HG03066 (cell line): Measurements from ENCODE around the gene PIK3R6.

Experiments
- ATAC-seq: cut with Tn5 transposase; IDR thresholded peaks from one replicate; pipeline ENCODE4 v1.9.1; 2021; ENCODE audit warnings: low read depth; ENCODE audit not compliant: unreplicated experiment

The PIK3R6 gene

GRCh38 chr17:8800656-8801055 lies 66.8 kb downstream of the PIK3R6 start:
- ATAC-seq: no peak

- no peak for ATAC-seq
These were observed 67.8 kb downstream of the PIK3R6 start for GRCh38 chr17:8799570-8800212.

GRCh38 chr17:8798846-8799569 lies 68.5 kb downstream of the PIK3R6 start, which contains the start of gene MFSD6L:
Gene MFSD6L, minus strand, starts transcription at chr17:8799365. Its CDS starts 245 bp downstream, at chr17:8799120.
- ATAC-seq: no peak

GRCh38 chr17:8798176-8798845 lies 69.2 kb downstream of the PIK3R6 start:
- ATAC-seq: no peak

GRCh38 chr17:8797621-8798175 lies 69.8 kb downstream of the PIK3R6 start:
- no peak for ATAC-seq

- no peak for ATAC-seq
These were observed 72.8 kb downstream of the PIK3R6 start for GRCh38 chr17:8794636-8795035.

GRCh38 chr17:8793649-8794048 lies 73.8 kb downstream of the PIK3R6 start:
- no peak for ATAC-seq

- ATAC-seq: no peak
These were observed 74.8 kb downstream of the PIK3R6 start for GRCh38 chr17:8792646-8793045.

GRCh38 chr17:8791910-8792270 lies 75.6 kb downstream of the PIK3R6 start:
- ATAC-seq: no peak

- no peak for ATAC-seq
These were observed 76.1 kb downstream of the PIK3R6 start for GRCh38 chr17:8791248-8791909.

- ATAC-seq: no peak
These were observed 77.7 kb downstream of the PIK3R6 start for GRCh38 chr17:8789743-8790142.

- ATAC-seq: no peak
These were observed 78.5 kb downstream of the PIK3R6 start for GRCh38 chr17:8788998-8789397.

GRCh38 chr17:8785547-8786413 lies 81.7 kb downstream of the PIK3R6 start:
- no peak for ATAC-seq

- ATAC-seq: no peak
These were observed 85.3 kb downstream of the PIK3R6 start for GRCh38 chr17:8782176-8782575.

- ATAC-seq: no peak
These were observed 85.7 kb downstream of the PIK3R6 start for GRCh38 chr17:8781776-8782175.

GRCh38 chr17:8776881-8777280 lies 90.6 kb downstream of the PIK3R6 start:
- no peak for ATAC-seq

- no peak for ATAC-seq
These were observed 91.2 kb downstream of the PIK3R6 start for GRCh38 chr17:8776248-8776647.

GRCh38 chr17:8766731-8767130 lies 100.7 kb downstream of the PIK3R6 start:
- no peak for ATAC-seq

GRCh38 chr17:8762012-8762411 lies 105.5 kb downstream of the PIK3R6 start:
- no peak for ATAC-seq

- ATAC-seq: no peak
These were observed 109.3 kb downstream of the PIK3R6 start, which contains the start of gene SPDYE4 for GRCh38 chr17:8758137-8758596. Gene SPDYE4, minus strand, starts transcription at chr17:8758546. Its CDS starts 164 bp downstream, at chr17:8758382.
